Measurements from ENCODE around the gene PMPCA.
"Not testable (repeated sequence)": the region's sequence is repeated elsewhere in the genome, so short reads cannot be mapped to it uniquely, and the experiment has no call there.

PMPCA gene

DNA sequence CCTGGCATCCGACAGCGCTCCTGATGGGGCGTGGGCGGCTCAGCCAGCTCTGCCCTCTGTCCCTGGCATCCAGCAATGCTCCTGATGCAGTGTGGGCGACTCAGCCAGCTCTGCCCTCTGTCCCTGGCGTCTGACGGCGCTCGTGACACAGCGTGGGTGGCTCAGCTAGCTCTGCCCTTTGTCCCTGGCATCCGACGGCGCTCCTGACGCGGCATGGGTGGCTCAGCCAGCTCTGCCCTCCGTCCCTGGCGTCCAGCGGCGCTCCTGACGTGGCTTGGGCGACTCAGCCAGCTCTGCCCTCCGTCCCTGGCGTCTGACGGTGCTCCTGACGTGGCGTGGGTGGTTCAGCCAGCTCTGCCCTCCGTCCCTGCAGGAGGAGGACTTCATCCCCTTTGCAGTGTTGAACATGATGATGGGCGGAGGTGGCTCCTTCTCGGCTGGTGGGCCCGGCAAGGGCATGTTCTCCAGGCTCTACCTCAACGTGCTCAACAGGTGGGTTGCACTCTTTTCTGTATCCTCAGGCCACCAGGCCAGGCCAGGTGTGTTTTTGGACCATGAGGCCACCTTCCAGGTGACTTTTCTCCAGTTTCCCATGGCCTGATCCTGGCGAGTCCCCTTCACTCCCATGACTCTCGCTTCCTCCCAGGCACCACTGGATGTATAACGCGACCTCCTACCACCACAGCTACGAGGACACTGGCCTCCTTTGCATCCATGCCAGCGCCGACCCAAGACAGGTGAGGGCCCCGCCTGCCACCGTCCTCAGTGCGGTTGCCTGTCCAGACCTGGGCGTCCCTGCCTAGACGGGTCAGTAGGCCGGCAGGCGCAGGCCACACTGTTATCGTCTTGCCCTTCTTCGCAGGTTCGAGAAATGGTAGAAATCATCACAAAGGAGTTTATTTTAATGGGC is 8.0 kb downstream of the PMPCA start:
- FAIRE-seq = no peak

DNA sequence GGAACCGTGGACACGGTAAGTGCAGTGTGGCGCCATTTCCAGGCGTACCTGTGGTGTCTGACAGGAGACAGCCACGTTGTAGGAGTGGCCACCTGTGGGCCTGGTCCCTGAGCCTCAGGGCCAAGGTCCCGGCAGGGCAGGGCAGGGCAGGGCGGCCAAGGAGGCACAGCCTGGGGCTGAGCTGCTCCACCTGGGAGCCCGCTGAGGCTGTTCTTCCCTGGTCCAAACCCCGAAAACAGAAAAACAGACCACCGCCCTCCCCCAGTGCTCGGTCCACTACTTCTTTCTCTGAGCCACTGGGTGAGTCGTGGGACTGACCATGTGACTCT is 8.6 kb downstream of the PMPCA start:
- FAIRE-seq = no peak

DNA sequence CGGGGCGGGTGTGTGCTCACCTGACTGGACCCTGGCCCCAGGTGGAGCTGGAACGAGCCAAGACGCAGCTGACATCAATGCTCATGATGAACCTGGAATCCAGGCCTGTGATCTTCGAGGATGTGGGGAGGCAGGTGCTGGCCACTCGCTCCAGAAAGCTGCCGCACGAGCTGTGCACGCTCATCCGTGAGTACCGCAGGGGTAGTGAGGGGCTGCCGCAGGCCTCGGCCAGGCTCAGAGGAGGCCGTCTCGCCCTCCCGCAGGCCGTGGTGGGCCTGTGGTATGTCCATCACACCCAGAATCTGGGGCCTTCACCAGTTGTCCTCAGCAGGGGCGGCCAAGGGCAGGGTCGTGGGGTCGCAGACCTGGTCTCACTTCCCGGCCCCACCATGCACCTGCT is 11.3 kb downstream of the PMPCA start:
- FAIRE-seq = no peak

- FAIRE-seq = no peak
These were observed 12.4 kb downstream of the PMPCA start for GRCh38 chr9:136422876-136423275.

GRCh38 chr9:136423432-136424146 is 13.1 kb downstream of the PMPCA start:
- FAIRE-seq = no peak

- FAIRE-seq = no peak
These were observed 14.4 kb downstream of the PMPCA start for GRCh38 chr9:136424750-136425362.

DNA sequence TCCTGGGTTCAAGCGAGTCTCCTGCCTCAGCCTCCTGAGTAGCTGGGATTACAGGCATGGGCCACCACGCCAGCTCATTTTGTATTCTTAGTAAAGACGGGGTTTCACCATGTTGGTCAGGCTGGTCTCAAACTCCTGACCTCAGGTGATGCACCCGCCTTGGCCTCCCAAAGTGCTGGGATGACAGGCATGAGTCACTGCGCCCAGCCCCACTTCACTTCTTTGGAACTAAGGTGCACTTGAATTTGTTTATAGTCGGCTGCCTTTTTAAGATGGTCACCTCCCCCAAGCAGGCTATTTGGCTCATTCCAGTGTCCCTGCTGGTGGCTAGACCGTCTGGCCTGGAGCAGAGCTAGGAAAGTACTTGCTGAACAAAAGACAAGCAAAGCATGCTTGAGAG is 14.9 kb downstream of the PMPCA start:
- FAIRE-seq = not testable (repeated sequence)

DNA sequence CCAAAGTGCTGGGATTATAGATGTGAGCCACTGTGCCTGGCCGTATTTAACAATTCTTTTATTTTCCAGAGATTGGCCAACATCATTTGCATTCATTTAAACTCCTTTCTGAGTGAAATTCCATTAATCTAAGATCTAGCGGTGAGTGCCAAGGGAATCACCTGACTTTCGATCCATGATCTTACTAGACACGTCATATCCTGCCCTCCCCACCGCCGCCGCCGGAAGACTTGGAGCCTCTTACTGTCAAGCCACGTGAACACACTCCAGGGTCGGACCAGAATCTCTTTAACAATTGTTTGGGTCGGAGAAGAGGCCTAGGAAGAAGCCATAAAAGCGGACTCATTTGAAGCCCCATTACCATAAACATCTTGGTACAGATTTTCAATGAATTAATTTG is 16.3 kb downstream of the PMPCA start:
- no peak for FAIRE-seq

DNA sequence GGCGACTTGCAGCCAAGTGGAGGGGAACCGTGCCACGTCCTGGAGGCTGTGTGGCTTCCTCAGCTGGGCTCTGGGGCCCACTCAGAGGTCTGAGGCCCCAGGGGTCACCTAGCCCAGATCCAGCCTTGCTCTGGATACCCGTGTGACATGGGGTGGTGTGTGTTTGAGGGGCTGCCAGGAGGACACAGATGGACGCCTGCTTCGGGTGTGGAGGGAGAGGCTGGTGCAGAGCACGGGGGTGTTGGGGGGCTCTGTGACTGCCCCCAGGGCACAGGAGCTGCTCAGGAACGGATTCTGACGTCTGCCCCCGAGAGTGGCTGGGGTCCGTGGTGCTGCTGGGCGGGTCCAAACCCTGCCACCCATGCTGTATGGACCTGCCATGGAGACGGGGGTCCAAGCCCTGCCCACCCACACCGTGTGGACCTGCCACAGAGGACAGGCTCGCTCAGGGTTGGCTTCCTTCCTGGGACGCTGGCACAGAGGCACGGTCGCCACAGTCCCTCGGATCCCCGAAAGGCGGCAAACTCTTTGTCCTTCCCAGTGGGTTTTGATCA is 18.7 kb downstream of the PMPCA start:
- no peak for FAIRE-seq

DNA sequence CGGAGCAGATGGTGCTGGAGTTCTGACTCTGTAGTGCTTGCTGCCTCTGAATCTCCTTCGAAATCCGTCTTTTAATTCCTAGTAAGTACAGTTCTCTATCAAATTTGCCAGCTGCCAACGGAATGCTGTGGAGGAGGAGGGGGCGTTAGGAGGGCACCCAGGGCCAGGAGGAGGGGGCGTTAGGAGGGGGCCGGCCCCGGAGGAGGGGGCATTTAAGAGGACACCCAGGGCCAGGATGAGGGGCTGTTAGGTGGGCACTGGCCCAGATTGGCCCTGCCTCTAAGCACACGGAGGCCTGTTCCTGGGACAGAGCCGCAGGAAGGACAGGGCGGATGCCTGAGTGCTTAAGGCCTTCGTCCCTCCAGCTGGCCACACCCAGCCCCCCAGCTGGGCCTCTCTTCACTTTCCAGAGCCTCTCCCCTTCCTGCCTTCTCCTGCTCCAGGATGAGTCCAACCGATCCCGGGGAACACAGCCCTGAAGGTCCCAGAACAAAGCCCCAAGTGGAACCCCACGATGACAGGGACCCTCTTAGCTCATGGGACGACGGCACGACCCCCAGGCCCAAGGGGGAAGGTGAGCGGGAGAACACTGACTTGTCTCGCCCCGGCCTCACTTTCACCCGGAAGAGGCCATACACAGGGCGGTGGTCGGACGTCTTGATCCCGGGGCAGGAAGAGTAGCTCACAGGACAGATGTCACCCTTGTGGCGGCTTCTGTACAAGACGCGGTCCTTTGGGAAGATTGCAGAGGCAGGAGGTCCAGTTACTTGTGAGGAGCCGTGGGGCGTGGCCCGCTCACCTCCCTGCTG is 19.4 kb downstream of the PMPCA start:
- FAIRE-seq = no peak

- FAIRE-seq = no peak
These were observed 20.3 kb downstream of the PMPCA start for GRCh38 chr9:136430588-136431234.

DNA sequence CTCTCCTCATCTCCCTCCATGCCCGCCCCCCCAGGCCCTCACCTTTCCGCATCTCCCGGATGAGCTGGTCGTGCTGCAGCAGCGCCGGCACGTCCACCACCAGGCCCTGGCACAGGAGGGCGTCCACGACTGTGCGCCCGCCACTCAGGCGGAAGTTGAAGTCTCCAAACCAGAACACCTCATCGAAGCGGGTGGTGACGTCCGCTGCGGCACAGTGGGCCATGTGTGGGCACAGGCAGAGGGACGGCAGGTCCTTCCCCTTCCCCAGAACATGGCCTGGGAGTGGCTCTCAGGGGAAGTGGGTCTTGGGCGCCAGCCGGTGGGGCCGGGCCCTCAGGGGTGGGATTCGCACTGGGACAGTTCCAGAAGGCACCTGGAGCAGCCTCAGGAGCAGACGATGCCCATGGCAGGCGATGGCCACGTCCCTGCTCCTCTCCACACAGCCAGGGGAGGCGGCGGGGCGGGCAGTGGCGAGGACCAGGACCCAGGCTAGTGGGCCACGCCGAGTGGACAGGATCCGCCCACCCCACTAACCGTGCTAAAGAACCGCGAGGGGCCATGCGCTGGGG is 21.4 kb downstream of the PMPCA start:
- no peak for FAIRE-seq

- FAIRE-seq = no peak
These were observed 22.1 kb downstream of the PMPCA start for GRCh38 chr9:136432591-136432990.

DNA sequence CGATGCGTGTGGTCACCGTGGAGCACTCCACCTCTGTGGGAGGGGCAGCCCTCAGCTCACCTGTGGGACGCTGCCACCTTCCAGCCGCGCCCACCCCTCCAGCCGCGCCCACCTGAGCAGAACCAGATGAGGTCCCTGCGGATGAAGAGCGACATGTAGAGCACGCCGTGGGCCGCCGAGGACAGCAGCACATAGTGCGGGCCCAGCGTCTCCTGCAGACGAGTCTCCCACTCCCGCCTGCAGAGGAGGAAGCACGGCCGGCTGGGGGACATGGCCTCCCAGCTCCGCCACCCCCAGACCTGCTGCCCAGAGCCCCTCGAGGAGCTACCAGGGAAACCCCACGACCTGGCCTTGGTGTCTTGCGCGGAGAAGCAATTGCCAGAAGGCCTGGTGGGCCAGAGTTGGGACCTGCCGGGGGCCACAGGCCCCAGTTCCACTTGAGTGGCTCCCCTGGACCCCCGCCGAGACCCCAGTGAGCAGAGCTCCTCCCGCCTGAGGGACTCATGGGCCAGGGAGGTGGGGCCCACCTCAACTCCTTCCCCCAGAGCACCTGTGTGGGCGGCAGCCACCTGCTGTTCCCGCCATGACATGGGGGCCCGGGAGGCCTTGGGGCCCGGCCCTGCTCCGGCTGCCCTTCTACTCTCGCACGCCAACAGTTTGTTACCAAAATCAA is 22.7 kb downstream of the PMPCA start:
- FAIRE-seq = no peak

GRCh38 chr9:136433849-136434579 is 23.6 kb downstream of the PMPCA start:
- no peak for FAIRE-seq

GRCh38 chr9:136434580-136435169 is 24.2 kb downstream of the PMPCA start:
- FAIRE-seq = no peak

DNA sequence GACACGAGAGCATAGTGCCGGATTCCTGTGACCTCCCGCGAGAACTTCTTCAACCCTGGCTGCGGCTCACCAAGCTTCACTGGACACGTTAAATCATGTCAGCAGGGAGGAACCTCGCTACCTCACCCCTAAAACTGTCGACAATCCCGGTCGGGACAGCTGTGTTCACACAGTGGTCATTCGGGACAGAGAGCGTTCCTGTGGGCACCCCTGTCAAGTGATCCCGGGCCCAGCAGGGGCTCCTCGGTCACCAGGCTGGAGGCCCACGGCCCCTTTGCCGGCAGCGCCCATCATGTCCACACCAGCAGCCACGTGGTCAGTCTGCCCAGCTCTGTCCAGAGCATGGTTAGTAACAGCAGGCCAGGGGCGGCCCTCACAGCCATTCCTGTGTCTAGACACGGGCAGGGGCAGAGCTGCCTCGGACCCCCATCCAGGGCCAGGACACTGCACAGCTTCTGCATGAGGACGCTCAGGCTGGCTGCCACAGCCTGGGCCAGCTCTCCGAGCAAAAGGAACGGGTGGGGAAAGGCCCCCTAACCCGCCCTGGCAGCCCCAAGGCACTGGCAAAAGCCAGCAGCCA is 25.7 kb downstream of the PMPCA start:
- FAIRE-seq = no peak

DNA sequence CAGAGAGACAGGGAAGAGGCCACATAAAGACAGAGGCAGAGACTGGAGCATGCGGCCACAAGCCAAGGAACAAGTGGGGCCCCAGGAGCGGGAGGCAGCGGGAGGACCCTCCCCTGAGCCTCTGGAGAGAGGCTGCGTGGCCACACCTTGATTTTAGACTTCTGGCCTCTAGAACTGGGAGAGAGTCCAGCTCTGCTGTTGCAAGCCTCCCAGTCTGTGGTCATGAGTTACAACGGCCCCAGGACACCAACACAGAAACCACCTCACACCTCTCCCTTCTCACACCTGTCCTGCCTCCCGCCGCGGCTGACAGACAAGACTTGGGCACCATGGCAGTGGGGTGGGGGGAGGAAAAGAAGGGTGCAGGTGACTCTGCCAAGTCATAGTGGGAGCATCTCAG is 27.0 kb downstream of the PMPCA start:
- FAIRE-seq = no peak

GRCh38 chr9:136437839-136438547 is 27.5 kb downstream of the PMPCA start:
- no peak for FAIRE-seq
